GM21447 (cell line): ENCODE results near the gene CCM2.
"Not testable (repeated sequence)": the region's sequence is repeated elsewhere in the genome, so short reads cannot be mapped to it uniquely, and the experiment has no call there.

Source experiments
- ATAC-seq: cut with Tn5 transposase; IDR thresholded peaks from one replicate; pipeline ENCODE4 v1.9.1; 2021; ENCODE audit not compliant: unreplicated experiment

Gene CCM2

GRCh38 chr7:44999245-45000092, 532 bp upstream of the CCM2 start:
- ATAC-seq = peak; percentile 59

GRCh38 chr7:45001138-45001694, 1.2 kb downstream of the CCM2 start:
- ATAC-seq = peak; percentile 31

- no peak for ATAC-seq
These were observed 1.8 kb downstream of the CCM2 start for GRCh38 chr7:45001826-45002225.

- no peak for ATAC-seq
These were observed 3.8 kb downstream of the CCM2 start for GRCh38 chr7:45003789-45004188.

- ATAC-seq = no peak
These were observed 7.1 kb downstream of the CCM2 start for GRCh38 chr7:45007106-45007505.

GRCh38 chr7:45007571-45008328, 7.7 kb downstream of the CCM2 start:
- peak; percentile 79 for ATAC-seq

- ATAC-seq = no peak
These were observed 13.5 kb downstream of the CCM2 start for GRCh38 chr7:45013465-45013967.

- ATAC-seq = no peak
These were observed 15.3 kb downstream of the CCM2 start for GRCh38 chr7:45015313-45015712.

GRCh38 chr7:45017253-45017652, 17.3 kb downstream of the CCM2 start:
- no peak for ATAC-seq

- ATAC-seq = no peak
These were observed 20.9 kb downstream of the CCM2 start for GRCh38 chr7:45020915-45021314.

GRCh38 chr7:45021604-45022296, 21.7 kb downstream of the CCM2 start:
- ATAC-seq = peak; percentile 63

- ATAC-seq = no peak
These were observed 24.2 kb downstream of the CCM2 start for GRCh38 chr7:45024126-45024744.

GRCh38 chr7:45025473-45025872, 25.5 kb downstream of the CCM2 start:
- not testable (repeated sequence) for ATAC-seq

GRCh38 chr7:45026013-45026412, 26.0 kb downstream of the CCM2 start:
- ATAC-seq = no peak

- ATAC-seq = peak; percentile 51
These were observed 27.2 kb downstream of the CCM2 start for GRCh38 chr7:45026984-45027773.

- no peak for ATAC-seq
These were observed 27.7 kb downstream of the CCM2 start for GRCh38 chr7:45027774-45028114.

GRCh38 chr7:45028138-45028919, 28.3 kb downstream of the CCM2 start:
- no peak for ATAC-seq

GRCh38 chr7:45028920-45029344, 28.9 kb downstream of the CCM2 start:
- no peak for ATAC-seq

- no peak for ATAC-seq
These were observed 31.8 kb downstream of the CCM2 start for GRCh38 chr7:45031829-45032228.
